Tibial artery (tissue), 4 donors: ENCODE results near the gene COA1.
A peak's percentile ranks its signal among the peaks of the same experiment; 100 is the strongest.

ENCODE experiments used
- DNase-seq, 2 donors: peaks; one replicate each; pipeline ENCODE4 v3.0.0-alpha.2; 2019
- H3K27ac ChIP-seq, 2 donors: fragments of 200-600 bp; sonication (generic) in 1 of 2; 1 replicate in 1 of 2; 2 replicates in 1 of 2; pipeline ENCODE4 v1.5.1; 2018 to 2019; ENCODE audit warnings: mild to moderate bottlenecking in 1 of 2
- H3K27me3 ChIP-seq, 2 donors: fragments of 200-600 bp; sonication (generic) in 1 of 2; one replicate each; pipeline versions ENCODE4 v1.5.1 to v1.6.0; 2016 to 2019
- H3K36me3 ChIP-seq, 3 donors: fragments of 200-600 bp; sonication (generic) in 2 of 3; one replicate each; pipeline ENCODE4 v1.5.1; 2016 to 2019; ENCODE audit warnings: mild to moderate bottlenecking in 2 of 3
- H3K4me1 ChIP-seq, 4 donors: fragments of 200-600 bp; sonication (generic) in 2 of 4; 1 replicate in 3 of 4; 2 replicates in 1 of 4; pipeline ENCODE4 v1.5.1; 2016 to 2019
- H3K4me3 ChIP-seq, 2 donors: fragments of 200-600 bp; sonication (generic) in 1 of 2; 1 replicate in 1 of 2; 2 replicates in 1 of 2; pipeline ENCODE4 v1.5.1; 2018 to 2019; ENCODE audit warnings: mild to moderate bottlenecking in 2 of 2
- H3K9me3 ChIP-seq, 3 donors: fragments of 200-600 bp; sonication (generic) in 1 of 3; one replicate each; pipeline ENCODE4 v1.5.1; 2016 to 2019
- intact Hi-C: fragments of 100-400 bp; cut with DNase I; formaldehyde crosslinking; loops from one replicate; pipeline ENCODE4 v1.15.0; 2023; ENCODE audit warnings: low total_unique reads
- TF ChIP-seq, protein P1 (sequence below), 2 experiments: fragments of 200-600 bp in 1 of 2; fragments of 450-650 bp in 1 of 2; IDR thresholded peaks; one replicate each; pipeline ENCODE4 v1.5.1; 2017 to 2019; ENCODE audit warnings: antibody characterized with exemption in 2 of 2, mild to moderate bottlenecking in 1 of 2, moderate library complexity in 1 of 2

COA1 gene

DNA sequence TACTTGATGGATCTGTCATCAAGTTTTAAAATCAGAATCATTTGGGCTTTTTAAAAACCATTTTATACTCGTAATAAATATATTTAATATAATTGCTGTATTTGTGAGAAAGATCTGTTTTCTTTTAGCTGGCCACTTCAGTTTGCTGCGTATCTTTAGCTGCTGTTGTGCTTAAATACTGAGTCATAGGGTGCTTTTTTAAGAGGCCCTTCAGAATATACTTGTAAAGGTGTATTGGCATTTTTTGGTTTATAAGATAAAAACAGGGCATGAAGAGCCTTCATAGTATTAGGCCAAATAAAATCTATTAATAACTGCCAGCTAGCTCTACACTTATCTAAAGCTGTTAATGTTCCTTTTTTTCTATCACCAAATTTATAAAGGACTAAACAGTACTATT is 102.6 kb downstream of the COA1 start:
- no peak for DNase-seq
- H3K27me3 ChIP-seq = no peaks in the 10 kb centered on the region
- TF ChIP-seq, protein P1, sequence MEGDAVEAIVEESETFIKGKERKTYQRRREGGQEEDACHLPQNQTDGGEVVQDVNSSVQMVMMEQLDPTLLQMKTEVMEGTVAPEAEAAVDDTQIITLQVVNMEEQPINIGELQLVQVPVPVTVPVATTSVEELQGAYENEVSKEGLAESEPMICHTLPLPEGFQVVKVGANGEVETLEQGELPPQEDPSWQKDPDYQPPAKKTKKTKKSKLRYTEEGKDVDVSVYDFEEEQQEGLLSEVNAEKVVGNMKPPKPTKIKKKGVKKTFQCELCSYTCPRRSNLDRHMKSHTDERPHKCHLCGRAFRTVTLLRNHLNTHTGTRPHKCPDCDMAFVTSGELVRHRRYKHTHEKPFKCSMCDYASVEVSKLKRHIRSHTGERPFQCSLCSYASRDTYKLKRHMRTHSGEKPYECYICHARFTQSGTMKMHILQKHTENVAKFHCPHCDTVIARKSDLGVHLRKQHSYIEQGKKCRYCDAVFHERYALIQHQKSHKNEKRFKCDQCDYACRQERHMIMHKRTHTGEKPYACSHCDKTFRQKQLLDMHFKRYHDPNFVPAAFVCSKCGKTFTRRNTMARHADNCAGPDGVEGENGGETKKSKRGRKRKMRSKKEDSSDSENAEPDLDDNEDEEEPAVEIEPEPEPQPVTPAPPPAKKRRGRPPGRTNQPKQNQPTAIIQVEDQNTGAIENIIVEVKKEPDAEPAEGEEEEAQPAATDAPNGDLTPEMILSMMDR (IDR thresholded peaks at IDR 0.05) = no peak
- peaks cover 9 to 19% (median 12%) of the 10 kb centered on the region in 3 donors for H3K36me3 ChIP-seq
- peaks cover 0 to 57% (median 18%) of the 10 kb centered on the region in 4 donors for H3K4me1 ChIP-seq
- H3K9me3 ChIP-seq = no peaks in the 10 kb centered on the region
- peak overlapping the region; percentile 42 to 56 for H3K27ac ChIP-seq
- no peak overlapping the region for H3K4me3 ChIP-seq
- intact Hi-C loops = no loop called here

DNA sequence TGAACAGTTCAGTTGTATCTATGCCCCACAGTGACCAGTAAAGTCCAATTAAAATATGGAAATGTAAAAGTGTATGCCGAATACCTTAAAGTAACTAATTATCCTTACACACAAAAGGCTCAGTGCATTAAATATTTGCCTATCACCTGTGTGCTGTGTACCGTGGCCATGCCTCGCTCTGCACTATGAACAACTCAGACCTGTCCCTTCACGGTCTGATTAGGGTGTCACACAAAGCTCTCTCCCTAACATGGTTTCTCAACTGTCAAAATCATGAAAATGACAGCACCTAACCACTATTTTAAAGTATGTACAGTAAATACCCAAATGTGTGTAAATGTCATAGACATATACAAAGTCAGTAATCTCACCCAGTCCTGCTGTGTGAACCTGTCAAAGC is 103.3 kb downstream of the COA1 start:
- Histone ChIP-seq H3K4me3 (no peak overlapping the region), H3K27me3 (no peaks in the 10 kb centered on the region), H3K36me3 (peaks cover 9 to 18% (median 13%) of the 10 kb centered on the region in 3 donors), H3K9me3 (no peaks in the 10 kb centered on the region), H3K27ac (peak overlapping the region; percentile 42 to 56), H3K4me1 (peaks cover 0 to 55% (median 18%) of the 10 kb centered on the region in 4 donors)
- intact Hi-C loops = no loop called here
- no peak for DNase-seq
- TF ChIP-seq, protein P1 (IDR thresholded peaks at IDR 0.05) = no peak

DNA sequence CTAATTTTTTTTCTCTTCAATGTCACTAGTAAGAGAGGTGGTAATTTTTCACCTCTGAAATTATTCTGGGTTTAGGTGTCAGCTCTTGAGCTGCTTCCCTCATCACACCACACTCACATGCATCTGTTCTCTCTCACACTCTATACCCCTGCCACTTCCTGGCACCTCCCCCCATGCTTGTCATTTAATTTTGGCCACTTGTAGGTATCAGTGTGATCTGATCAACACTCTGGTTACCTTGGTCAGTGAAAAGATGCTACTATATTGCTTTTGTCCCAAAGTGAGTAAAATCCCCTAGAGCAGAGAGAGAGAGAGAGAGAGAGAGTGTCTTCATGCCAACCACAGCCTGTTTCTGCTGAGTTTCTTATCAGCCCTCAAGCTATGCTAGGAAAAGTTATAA is 103.9 kb downstream of the COA1 start:
- intact Hi-C loops = no loop called here
- H3K27me3 ChIP-seq = no peaks in the 10 kb centered on the region
- H3K27ac ChIP-seq = peak overlapping the region; percentile 42 to 56
- TF ChIP-seq, protein P1 (IDR thresholded peaks at IDR 0.05) = no peak
- no peak for DNase-seq
- no peaks in the 10 kb centered on the region for H3K9me3 ChIP-seq
- H3K4me1 ChIP-seq = peaks cover 0 to 55% (median 18%) of the 10 kb centered on the region in 4 donors
- no peak overlapping the region for H3K4me3 ChIP-seq
- peaks cover 9 to 18% (median 13%) of the 10 kb centered on the region in 3 donors for H3K36me3 ChIP-seq

DNA sequence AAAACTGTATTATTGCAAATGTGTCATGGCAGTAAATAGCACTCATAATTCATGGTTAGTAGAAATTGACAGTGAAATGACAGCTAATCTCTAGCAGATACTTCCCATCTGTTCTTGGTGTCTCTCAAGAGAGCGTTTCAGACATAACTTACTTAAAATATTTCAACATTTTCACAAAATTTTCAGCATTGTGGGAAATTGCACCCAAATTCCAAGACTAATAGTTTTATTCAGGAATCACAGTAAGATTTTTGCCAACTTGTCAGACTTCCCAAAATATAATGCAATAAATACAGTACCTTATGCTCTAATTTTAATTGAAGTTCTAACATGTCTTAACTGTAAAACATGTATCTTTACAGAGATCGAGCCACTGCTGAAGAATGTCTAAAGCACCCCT is 105.2 kb downstream of the COA1 start:
- H3K4me1 ChIP-seq = peaks cover 0 to 60% (median 19%) of the 10 kb centered on the region in 4 donors
- H3K36me3 ChIP-seq = peaks cover 0 to 13% (median 11%) of the 10 kb centered on the region in 3 donors
- intact Hi-C loops = no loop called here
- H3K4me3 ChIP-seq = no peak overlapping the region
- H3K27ac ChIP-seq = peak overlapping the region; percentile 42 to 47
- no peak for DNase-seq
- H3K9me3 ChIP-seq = no peaks in the 10 kb centered on the region
- TF ChIP-seq, protein P1 (IDR thresholded peaks at IDR 0.05) = no peak
- no peaks in the 10 kb centered on the region for H3K27me3 ChIP-seq

DNA sequence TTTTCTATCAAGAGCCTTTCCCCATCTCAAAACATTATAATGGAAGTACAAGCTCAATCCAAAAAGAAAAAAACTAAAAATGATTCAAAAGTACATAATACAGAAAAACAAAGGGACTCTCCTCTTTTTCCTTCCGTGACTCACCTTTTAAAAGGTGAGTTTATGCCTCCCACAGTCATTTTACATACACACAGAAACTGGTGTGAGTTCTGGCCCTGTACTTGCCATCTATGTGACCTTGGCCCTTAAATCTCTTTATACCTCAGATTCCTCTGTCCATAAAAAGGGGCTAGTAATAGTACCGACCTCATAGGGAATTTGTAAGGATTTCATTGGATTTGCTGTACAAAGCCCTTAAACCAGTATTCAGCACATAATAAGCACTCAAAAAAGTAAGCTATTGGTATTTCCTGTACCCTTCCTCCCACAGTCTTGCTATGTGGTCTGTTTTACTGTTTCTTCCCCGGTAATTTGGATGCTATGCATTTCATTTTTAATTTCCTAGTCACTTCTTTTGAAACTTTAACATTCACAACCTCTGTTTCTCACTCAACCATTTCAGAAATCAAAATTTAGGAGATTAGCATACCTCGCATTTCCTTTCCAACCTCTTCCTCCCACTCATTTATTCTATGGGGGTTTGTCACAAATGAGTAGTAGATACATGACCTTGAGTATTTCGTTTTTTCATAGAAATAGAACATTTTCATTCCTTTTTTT is 107.4 kb downstream of the COA1 start:
- TF ChIP-seq, protein P1 (IDR thresholded peaks at IDR 0.05) = no peak
- H3K4me1 ChIP-seq = peaks cover 0 to 78% (median 37%) of the 10 kb centered on the region in 4 donors
- peaks cover 0 to 13% (median 0%) of the 10 kb centered on the region in 3 donors for H3K36me3 ChIP-seq
- DNase-seq = no peak
- no peaks in the 10 kb centered on the region for H3K27me3 ChIP-seq
- H3K4me3 ChIP-seq = no peak overlapping the region
- intact Hi-C loops = no loop called here
- no peaks in the 10 kb centered on the region for H3K9me3 ChIP-seq
- peak overlapping the region; percentile 4 to 47 for H3K27ac ChIP-seq
